ENCODE data around the gene RANBP6. TPM values are rescaled to one million over a fixed set of nuclear protein-coding genes. Genes with fewer than 3 reads are reported as not detected.
"Not testable (repeated sequence)": the region's sequence is repeated elsewhere in the genome, so short reads cannot be mapped to it uniquely, and the experiment has no call there.

Gene RANBP6
- total RNA-seq, 1 donor from 2014 or later = 20.1 TPM

GRCh38 chr9:6036391-6036790 lies 21.0 kb upstream of the RANBP6 start:
- Mint-ChIP-seq H3K4me1 (ENCODE audit: low read depth) (no peaks in the 10 kb centered on the region), H3K36me3 (ENCODE audit: low read depth) (no peaks in the 10 kb centered on the region), H3K4me3 (ENCODE audit: low read depth) (no peak overlapping the region), H3K27me3 (ENCODE audit: low read depth) (peaks cover 36% of the 10 kb centered on the region), H3K27ac (no peak overlapping the region), H3K9me3 (no peaks in the 10 kb centered on the region)
- no peak for DNase-seq (ENCODE audit: low spot score)
- intact Hi-C loops (cut with micrococcal nuclease) = no loop called here

GRCh38 chr9:6034954-6035353 lies 19.5 kb upstream of the RANBP6 start:
- DNase-seq (ENCODE audit: low spot score) = no peak
- Mint-ChIP-seq H3K4me1 (ENCODE audit: low read depth) (no peaks in the 10 kb centered on the region), H3K36me3 (ENCODE audit: low read depth) (no peaks in the 10 kb centered on the region), H3K9me3 (no peaks in the 10 kb centered on the region), H3K27me3 (ENCODE audit: low read depth) (peaks cover 26% of the 10 kb centered on the region), H3K4me3 (ENCODE audit: low read depth) (no peak overlapping the region), H3K27ac (no peak overlapping the region)
- intact Hi-C loops (cut with micrococcal nuclease) = no loop called here

GRCh38 chr9:6029604-6030274 lies 14.3 kb upstream of the RANBP6 start:
- Mint-ChIP-seq H3K36me3 (ENCODE audit: low read depth) (no peaks in the 10 kb centered on the region), H3K4me3 (ENCODE audit: low read depth) (no peak overlapping the region), H3K9me3 (no peaks in the 10 kb centered on the region), H3K27me3 (ENCODE audit: low read depth) (peaks cover 21% of the 10 kb centered on the region), H3K27ac (no peak overlapping the region), H3K4me1 (ENCODE audit: low read depth) (no peaks in the 10 kb centered on the region)
- intact Hi-C loops (cut with micrococcal nuclease) = no loop called here
- no peak for DNase-seq (ENCODE audit: low spot score)

- intact Hi-C loops (cut with micrococcal nuclease) = no loop called here
- H3K27ac Mint-ChIP-seq = no peak overlapping the region
- no peak overlapping the region for H3K4me3 Mint-ChIP-seq (ENCODE audit: low read depth)
- no peaks in the 10 kb centered on the region for H3K9me3 Mint-ChIP-seq
- H3K27me3 Mint-ChIP-seq (ENCODE audit: low read depth) = peaks cover 13% of the 10 kb centered on the region
- H3K36me3 Mint-ChIP-seq (ENCODE audit: low read depth) = no peaks in the 10 kb centered on the region
- peaks cover 6% of the 10 kb centered on the region for H3K4me1 Mint-ChIP-seq (ENCODE audit: low read depth)
- no peak for DNase-seq (ENCODE audit: low spot score)
These were observed 8.7 kb upstream of the RANBP6 start for GRCh38 chr9:6024035-6024554.

GRCh38 chr9:6016975-6017374 lies 1.6 kb upstream of the RANBP6 start:
- DNase-seq (ENCODE audit: low spot score); H3K27me3 Mint-ChIP-seq (ENCODE audit: low read depth); H3K27ac Mint-ChIP-seq; H3K9me3 Mint-ChIP-seq; H3K4me3 Mint-ChIP-seq (ENCODE audit: low read depth); intact Hi-C loops (cut with micrococcal nuclease): not testable (repeated sequence)
- peaks cover 24% of the 10 kb centered on the region for H3K4me1 Mint-ChIP-seq (ENCODE audit: low read depth)
- H3K36me3 Mint-ChIP-seq (ENCODE audit: low read depth) = peaks cover 27% of the 10 kb centered on the region

GRCh38 chr9:6014670-6015270 lies 654 bp downstream of the RANBP6 start:
- intact Hi-C loops (cut with micrococcal nuclease) = loop anchor here (1.0 to 2.0 kb wide), 4 partner anchors 8 to 398 kb away; partner anchors contain the start of genes ERMP1 and UHRF2
- Mint-ChIP-seq H3K36me3 (ENCODE audit: low read depth) (peaks cover 46% of the 10 kb centered on the region), H3K4me1 (ENCODE audit: low read depth) (peaks cover 35% of the 10 kb centered on the region), H3K4me3 (ENCODE audit: low read depth) (peak overlapping the region; percentile 93), H3K9me3 (peaks cover 3% of the 10 kb centered on the region), H3K27ac (peak overlapping the region; percentile 97), H3K27me3 (ENCODE audit: low read depth) (no peaks in the 10 kb centered on the region)
- DNase-seq (ENCODE audit: low spot score) = no peak

GRCh38 chr9:6008169-6008979 lies 7.0 kb downstream of the RANBP6 start:
- peaks cover 53% of the 10 kb centered on the region for H3K4me1 Mint-ChIP-seq (ENCODE audit: low read depth)
- H3K4me3 Mint-ChIP-seq (ENCODE audit: low read depth) = peak overlapping the region; percentile 74
- H3K27me3 Mint-ChIP-seq (ENCODE audit: low read depth) = no peaks in the 10 kb centered on the region
- H3K9me3 Mint-ChIP-seq = no peaks in the 10 kb centered on the region
- intact Hi-C loops (cut with micrococcal nuclease) = loop anchor here (1.0 to 10.0 kb wide), 7 partner anchors 60 to 1024 kb away; partner anchors contain the start of genes CD274, JAK2, KDM4C and RIC1
- peak overlapping the region; percentile 84 for H3K27ac Mint-ChIP-seq
- peaks cover 51% of the 10 kb centered on the region for H3K36me3 Mint-ChIP-seq (ENCODE audit: low read depth)
- peak; percentile 92 for DNase-seq (ENCODE audit: low spot score)

GRCh38 chr9:6007770-6008168 lies 7.7 kb downstream of the RANBP6 start:
- intact Hi-C loops (cut with micrococcal nuclease) = loop anchor here (1.0 to 10.0 kb wide), 9 partner anchors 60 to 1023 kb away; partner anchors contain the start of genes CD274, JAK2, KDM4C and RIC1
- Mint-ChIP-seq H3K27me3 (ENCODE audit: low read depth) (no peaks in the 10 kb centered on the region), H3K27ac (no peak overlapping the region), H3K4me3 (ENCODE audit: low read depth) (peak overlapping the region; percentile 89), H3K36me3 (ENCODE audit: low read depth) (peaks cover 45% of the 10 kb centered on the region), H3K9me3 (no peaks in the 10 kb centered on the region), H3K4me1 (ENCODE audit: low read depth) (peaks cover 48% of the 10 kb centered on the region)
- peak; percentile 72 for DNase-seq (ENCODE audit: low spot score)

- no peaks in the 10 kb centered on the region for H3K27me3 Mint-ChIP-seq (ENCODE audit: low read depth)
- DNase-seq (ENCODE audit: low spot score) = peak; percentile 95
These were observed 8.2 kb downstream of the RANBP6 start for GRCh38 chr9:6007058-6007769.

GRCh38 chr9:6006749-6007057 lies 8.7 kb downstream of the RANBP6 start:
- H3K27ac Mint-ChIP-seq = peak overlapping the region; percentile 88
- peaks cover 41% of the 10 kb centered on the region for H3K4me1 Mint-ChIP-seq (ENCODE audit: low read depth)
- peaks cover 34% of the 10 kb centered on the region for H3K36me3 Mint-ChIP-seq (ENCODE audit: low read depth)
- H3K4me3 Mint-ChIP-seq (ENCODE audit: low read depth) = peak overlapping the region; percentile 89
- no peaks in the 10 kb centered on the region for H3K9me3 Mint-ChIP-seq
- H3K27me3 Mint-ChIP-seq (ENCODE audit: low read depth) = no peaks in the 10 kb centered on the region
- no peak for DNase-seq (ENCODE audit: low spot score)
- intact Hi-C loops (cut with micrococcal nuclease) = loop anchor here (1.0 to 10.0 kb wide), 6 partner anchors 9 to 1022 kb away; partner anchors contain the start of genes CD274, JAK2, RANBP6 and UHRF2

More at GRCh38 chr9:6007058-6007769, 8.2 kb downstream of the RANBP6 start:
- peak overlapping the region; percentile 89 for H3K4me3 Mint-ChIP-seq (ENCODE audit: low read depth)
- peaks cover 44% of the 10 kb centered on the region for H3K4me1 Mint-ChIP-seq (ENCODE audit: low read depth)
- no peaks in the 10 kb centered on the region for H3K9me3 Mint-ChIP-seq
- peaks cover 39% of the 10 kb centered on the region for H3K36me3 Mint-ChIP-seq (ENCODE audit: low read depth)
- peak overlapping the region; percentile 88 for H3K27ac Mint-ChIP-seq
- intact Hi-C loops (cut with micrococcal nuclease) = loop anchor here (2.0 to 10.0 kb wide), 5 partner anchors 60 to 1022 kb away; partner anchors contain the start of genes CD274, JAK2 and UHRF2

- Mint-ChIP-seq H3K27me3 (ENCODE audit: low read depth) (no peaks in the 10 kb centered on the region), H3K27ac (no peak overlapping the region), H3K36me3 (ENCODE audit: low read depth) (peaks cover 17% of the 10 kb centered on the region), H3K4me3 (ENCODE audit: low read depth) (no peak overlapping the region), H3K9me3 (no peaks in the 10 kb centered on the region), H3K4me1 (ENCODE audit: low read depth) (peaks cover 28% of the 10 kb centered on the region)
- DNase-seq (ENCODE audit: low spot score) = no peak
- intact Hi-C loops (cut with micrococcal nuclease) = loop anchor here (10.0 kb wide), 2 partner anchors 546 to 1016 kb away; partner anchors contain the start of genes CD274 and JAK2
These were observed 14.5 kb downstream of the RANBP6 start for GRCh38 chr9:6000955-6001354.
